GM18520 (cell line): ENCODE results near the gene TRIM2.

Experiments
- ATAC-seq: cut with Tn5 transposase; IDR thresholded peaks from one replicate; pipeline ENCODE4 v1.9.1; 2021; ENCODE audit not compliant: unreplicated experiment

The TRIM2 gene

DNA sequence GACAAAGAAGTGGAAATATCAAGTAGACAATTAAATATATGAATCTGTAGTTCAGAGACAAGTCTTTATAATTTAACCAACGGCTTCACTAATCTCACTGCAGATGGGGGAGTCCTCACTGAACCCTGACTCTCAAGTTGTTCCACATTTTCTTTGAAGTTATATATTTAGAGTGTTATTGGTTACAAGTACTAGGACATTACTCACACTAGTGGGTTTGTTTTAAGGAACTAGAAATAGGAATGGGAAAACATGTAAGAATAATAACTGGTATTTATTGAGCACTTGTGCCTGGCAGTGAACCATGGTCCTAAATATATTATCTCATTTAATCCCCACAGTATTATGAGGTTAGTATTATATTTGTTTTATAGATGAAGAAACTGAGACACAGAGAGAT, 162.2 kb downstream of the TRIM2 start:
- ATAC-seq = no peak

DNA sequence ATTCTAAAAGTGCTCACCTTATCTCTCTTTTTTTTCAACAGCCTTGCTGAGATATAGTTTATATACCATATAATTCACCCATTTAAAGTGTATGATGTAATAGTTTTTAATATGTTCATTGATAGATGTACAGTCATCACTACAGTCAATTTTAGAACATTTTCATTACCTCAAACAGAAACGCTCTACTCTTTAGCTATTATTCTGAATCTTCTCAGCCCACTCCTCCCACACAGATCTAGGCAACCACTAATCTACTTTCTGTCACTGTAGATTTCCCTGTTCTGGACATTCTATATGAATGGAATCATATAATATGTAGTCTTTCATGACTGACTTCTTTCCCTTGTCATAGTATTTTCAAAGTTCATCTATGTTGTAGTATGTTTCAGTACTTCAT, 162.8 kb downstream of the TRIM2 start:
- ATAC-seq = no peak

DNA sequence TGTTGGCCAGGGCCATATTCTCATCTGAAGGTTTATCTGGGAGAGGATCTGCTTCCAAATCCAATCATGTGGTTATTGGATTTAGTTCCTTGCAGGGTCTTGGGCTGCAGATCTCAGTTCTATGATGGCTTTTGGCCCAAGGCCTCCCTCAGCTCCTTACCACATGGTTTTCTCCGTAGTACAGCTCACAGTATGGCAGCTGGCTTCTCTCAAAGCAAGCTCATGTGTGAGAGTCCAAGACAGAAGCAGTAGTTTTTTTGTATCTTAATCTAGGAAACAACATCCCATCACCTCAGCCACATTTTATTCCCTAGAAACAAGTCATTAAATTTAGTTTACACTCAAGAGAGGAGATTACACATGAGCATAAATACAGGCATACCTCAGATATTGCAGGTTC, 164.8 kb downstream of the TRIM2 start:
- no peak for ATAC-seq

DNA sequence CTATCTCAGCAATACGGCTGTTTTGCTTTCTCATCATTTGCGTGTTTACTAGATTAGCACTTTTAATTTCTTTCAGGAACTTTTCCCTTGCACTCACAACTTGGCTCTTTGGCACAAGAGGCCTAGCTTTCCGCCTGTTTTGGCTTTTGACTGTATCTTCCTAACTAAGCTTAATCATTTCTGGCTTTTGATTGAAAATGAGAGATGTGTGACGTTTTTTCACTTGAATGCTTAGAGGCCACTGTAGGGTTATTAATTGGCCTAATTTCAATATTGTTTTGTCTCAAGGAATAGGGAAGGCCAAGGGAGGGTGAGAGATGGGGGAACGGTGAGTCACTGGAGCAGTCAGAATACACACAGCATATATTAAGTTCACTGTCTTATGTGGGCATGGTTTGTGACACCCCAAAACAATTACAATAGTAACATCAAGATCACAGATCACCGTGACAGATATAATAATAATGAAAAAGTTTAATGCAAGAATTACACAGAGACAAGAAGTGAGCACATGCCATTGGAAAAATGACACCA, 167.5 kb downstream of the TRIM2 start:
- no peak for ATAC-seq

DNA sequence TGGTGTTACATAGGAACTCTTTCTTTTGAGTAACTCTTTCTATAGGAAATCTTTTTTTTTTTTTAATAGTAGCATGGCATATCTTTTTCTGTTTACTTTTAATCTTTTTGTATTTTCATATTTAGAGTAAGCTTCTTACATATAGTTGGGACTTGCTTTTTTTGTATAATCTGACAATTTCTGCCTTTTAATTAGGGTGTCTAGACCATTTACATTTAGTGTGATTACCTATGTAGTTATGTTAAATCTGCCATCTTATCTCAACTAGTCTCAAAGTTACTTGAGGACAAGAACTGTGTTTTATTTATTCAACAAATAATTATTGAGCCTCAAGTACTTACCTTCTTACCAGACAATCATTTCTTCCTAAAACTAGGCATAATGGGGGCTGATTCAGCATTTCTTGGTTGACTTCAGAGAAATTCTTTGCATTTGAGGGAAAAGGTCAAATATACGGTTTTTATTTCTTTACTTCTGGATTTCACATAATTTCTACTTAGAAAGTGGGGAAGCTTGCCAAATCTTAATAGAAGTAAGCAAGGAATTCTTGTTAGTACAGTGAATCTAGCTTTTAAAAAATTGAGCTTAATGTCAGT, 168.8 kb downstream of the TRIM2 start:
- no peak for ATAC-seq

DNA sequence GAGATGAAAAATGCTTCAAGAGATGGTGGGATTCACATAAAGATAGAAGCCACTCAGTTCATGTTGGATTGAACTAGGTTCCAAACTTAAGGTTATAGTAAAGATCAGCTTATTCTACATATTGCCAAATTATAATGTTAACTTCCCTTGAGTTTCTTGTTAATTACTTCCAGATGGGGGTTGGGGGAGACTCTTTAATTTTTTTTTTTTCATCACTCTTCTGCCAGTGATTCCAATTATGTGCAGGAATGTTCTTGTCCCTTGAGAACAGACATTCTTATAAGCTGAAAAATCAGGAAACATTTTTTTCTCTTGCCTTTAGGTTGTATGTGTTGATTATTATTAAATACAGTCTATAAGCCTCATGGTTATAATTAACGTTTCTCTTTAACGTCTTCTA, 170.2 kb downstream of the TRIM2 start:
- no peak for ATAC-seq

DNA sequence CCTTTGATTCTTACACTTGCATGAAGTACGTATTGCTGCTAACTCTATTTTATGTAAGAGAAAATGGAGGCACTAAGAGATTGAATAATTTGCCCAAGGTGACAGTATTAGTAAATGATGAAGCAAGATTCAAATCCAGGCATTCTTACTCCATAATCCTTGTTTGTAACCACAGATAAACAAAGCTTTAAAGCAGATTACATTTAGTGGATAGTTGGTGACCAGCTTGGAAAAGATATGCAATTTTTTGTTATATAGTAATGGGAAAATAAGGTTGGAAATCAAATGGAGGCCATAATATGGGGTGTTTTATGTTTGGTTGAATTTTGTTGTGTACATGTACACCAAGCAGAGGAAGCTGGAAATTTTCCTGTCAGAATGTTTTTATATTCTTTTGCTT, 171.1 kb downstream of the TRIM2 start:
- ATAC-seq = no peak

DNA sequence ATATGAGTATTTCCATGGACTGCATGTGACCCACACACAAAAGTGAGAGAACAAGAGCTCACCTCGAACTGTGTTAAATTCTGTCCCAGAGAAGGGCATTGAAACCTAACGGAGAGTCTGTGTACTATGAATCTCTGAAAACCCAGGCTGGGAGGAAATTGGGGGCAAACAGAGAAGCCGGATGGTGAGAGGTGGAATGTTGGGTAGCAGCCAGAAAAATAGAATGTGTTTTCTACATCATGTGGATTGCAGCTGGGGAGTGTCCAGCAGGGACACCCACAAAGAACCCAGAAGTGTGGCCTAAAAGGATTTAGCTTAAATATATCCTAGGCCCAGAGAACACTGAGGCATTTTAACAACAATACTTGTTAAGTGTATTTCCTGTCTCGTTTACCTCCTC, 178.9 kb downstream of the TRIM2 start:
- ATAC-seq = no peak

DNA sequence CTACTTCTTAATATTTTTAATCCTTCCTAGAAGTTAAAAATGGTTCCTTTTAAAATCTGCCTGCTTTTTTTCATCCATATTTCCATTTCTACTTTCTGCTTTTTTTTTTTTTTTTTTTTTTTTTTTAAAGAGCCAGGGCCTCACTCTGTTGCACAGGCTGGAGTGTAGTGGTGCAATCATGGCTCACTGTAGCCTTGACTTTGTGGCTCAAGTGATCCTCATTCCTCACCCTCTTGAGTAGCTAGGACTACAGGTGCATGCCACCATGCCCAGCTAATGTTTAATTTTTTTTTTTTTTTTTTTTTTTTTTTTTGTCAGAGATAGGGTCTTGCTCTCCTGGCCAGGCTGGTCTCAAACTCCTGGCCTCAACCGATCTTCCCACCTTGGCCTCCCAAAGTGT, 179.9 kb downstream of the TRIM2 start:
- ATAC-seq = no peak

DNA sequence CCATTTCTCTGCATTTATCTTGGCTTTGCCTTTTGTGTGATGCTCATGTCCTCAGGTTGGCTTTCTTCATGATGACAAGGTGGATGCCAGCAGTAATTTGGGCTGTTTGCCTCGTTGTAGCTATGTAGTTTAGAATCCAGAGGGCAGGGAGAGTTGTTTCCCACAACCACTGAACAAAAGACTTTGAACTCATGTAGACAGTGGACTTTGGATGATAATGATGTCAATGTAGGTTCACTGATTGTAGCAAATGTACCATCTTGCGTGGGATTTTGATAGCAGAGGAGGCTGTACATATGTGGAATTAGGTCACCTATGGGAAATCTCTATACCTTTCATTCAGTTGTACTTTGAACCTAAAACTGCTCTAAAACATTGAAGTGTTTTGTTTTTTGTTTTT, 181.5 kb downstream of the TRIM2 start:
- ATAC-seq = no peak

DNA sequence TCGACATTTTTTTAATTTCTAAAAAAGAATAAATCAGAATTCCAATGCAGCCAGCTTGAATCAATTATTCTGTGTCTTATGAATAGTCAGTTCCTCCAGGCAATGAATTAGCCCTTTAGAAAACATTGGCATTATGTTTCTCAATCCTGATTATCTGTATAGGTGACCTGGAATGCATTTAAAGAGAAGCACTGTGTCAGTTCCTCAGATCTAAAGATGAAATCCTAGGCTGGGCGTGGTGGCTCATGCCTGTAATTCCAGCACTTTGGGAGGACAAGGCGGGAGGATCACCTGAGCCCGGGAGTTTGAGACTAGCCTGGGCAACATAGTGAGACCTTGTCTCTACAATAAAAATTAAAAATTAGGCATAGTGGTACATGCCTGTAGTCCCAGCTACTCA, 183.7 kb downstream of the TRIM2 start:
- no peak for ATAC-seq
